Stimulated activated naive CD4-positive, alpha-beta T cell (primary cell): ENCODE data around the gene CCDC106.

ENCODE experiments used
- DNase-seq, 6 experiments: peaks; one replicate each; lab custom pipeline; 2025; lab: John Stamatoyannopoulos, UW

Gene CCDC106

DNA sequence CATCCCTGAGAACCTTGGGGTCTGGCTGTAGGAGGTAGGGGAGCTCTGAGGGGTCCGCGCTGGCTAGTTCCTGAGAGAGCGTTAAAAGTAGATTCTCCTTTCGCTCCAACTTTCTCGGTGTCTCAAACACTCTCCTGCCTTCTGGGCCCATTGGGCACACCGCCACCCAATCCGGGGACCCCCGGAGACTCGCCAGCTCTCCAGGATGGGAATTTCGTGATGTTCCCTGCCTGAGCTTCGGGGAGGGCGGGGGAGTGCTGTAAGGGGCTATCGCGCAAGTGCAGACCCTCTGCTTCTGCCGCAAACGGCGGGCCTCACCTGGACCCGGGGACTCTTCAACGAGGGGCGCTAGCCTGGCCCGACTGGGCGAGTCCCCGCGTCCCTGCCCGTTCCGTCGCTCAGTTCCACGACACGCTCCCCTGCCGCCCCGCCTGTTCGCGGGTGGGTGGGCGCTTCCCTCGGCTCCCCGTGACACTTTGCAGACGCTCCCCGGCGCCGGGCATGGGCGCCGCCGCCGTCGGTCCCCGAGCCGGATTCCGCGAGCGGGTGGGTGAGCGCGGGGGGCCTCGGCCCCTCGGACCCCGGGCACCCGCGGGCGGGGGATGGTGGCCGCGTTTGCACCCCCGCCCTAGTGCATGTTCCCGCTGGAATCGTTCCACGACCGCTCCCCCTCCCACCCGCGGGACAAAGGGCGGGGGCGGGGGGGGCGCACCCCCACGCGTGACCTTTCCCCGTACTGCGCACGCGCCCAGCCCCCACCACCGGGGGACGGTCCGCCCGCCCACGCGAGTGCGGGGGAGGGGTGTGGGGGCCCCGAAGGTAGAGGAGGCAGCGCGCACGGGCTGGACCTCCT lies at the start of gene CCDC106:
Gene CCDC106, plus strand, starts transcription at position 481 of the 853 bp plus-strand sequence. CDS start 835 bp downstream, outside the sequence.
- DNase-seq: peak; percentile 27 to 72 (median 57)

DNA sequence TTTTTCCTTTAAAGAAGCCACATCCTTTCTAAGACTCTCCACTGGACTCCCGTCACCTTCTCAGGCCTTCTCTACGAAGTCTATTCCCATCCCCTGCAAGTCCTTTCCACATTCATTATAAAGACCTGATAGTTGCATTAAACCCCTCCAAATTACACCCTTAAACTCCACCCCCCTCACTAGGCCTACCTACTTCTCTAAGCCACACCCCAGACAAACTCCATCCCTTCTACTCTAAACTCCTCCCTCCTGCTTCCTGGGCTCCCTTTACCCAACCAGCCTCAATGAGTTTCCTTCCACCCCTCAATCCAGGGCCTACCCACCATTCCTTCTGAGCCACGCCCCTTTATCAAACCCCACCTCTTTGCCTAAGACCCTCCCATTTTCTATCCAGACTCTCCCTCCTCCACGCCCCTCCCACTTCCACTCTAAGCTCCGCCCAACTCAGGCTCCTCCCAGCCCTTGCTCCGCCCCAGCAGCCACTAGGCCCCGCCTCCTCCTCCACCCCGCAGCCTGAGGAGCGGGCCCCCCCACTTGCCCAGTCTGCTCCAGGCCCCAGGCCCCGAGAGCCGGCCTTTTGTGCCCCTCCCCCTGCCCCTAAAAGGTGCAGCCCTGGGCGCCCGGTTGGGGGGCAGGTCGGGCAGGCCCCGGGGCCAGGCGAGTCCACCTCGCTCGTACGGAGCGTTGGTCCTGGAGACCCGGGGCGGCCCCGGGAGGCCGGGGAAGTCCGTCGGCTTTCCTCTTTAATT lies 49.1 kb upstream of the CCDC106 start:
- DNase-seq: peak; percentile 88 to 98 (median 94)

DNA sequence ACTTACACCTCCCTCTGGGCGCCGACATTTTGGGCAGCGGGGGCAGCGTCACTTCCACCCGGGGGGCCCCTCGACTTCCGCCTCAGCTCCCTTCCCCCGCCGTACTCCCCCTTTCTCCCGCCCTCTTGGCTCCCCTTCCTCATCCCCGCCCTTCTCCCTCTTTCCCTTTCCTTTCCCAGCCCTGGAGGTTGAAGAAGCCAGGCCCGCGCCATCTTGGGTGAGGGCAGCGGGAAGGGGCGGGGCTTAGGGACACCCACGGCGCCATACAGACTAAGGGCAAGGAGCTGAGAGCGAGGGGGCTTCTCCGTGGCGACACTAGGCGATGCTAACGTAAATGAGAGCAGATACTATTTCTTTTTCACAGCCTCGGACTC lies 48.6 kb upstream of the CCDC106 start, which contains the start of gene FIZ1:
Gene FIZ1, minus strand, starts transcription at position 50 of the 374 bp plus-strand sequence. CDS start 1,652 bp downstream, outside the sequence.
- DNase-seq: peak; percentile 93 to 99 (median 95)

DNA sequence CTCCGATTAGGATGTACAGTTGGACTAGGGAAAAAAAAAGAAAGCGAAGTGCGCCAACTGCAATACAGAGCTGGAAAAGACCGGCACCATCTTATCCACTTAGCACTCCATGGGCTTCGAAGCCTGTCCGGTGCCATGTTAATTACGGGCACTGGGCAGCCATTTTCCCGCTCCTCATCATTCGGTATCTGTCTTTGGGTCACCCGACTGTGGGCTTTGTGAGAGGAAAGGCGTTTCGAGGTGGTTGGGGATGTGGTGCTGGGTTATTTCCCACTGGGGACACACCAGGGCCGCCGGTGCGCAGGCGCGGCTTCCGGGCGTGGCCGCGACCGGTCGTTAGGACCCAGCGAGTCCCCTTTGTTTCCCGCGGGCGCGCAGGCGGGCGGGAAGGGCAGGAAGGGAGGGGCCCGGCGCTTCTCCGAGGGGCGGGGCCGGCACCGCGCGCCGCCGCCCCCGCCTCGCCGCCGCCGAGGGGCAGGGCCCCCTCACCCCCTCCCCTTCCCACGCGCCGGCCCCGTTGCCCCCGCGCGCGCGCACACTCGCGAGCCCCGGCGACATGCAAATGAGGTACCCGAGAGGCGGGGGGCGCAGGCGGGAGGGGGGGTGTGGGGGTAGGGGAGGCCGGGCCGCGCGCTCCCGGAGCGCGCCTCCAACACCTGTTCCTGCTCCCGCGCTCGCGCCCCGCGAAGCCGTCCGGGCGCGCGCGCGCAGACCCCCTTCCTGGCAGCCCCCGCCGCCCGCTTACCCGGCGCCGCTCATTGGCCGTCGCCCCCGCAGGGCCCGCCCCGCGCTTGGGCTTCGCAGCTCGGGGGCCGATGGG lies 48.0 kb upstream of the CCDC106 start, which contains the start of gene ZNF524:
Gene ZNF524, plus strand, starts transcription at position 447 of the 820 bp plus-strand sequence. CDS start 1,825 bp downstream, outside the sequence.
- DNase-seq: peak; percentile 88 to 99 (median 91)

DNA sequence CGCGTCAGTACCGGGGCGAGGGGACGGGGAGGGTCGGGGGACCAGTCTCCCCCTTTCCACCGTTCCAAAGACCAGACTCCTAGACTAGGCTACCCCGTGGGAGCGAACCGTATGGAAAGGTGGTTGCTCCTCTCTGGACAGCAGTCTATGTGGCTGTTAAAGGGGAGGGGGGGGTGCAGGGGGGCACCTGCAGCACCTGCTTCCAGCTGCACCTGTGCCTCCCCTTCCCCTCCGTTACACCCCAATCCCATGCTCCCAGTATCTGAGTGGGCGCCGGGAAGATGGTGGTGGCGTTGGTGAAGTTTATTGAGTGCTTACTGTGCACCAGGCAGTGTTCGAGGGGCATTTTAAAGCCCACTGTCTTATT lies 47.4 kb upstream of the CCDC106 start:
- no peak for DNase-seq

DNA sequence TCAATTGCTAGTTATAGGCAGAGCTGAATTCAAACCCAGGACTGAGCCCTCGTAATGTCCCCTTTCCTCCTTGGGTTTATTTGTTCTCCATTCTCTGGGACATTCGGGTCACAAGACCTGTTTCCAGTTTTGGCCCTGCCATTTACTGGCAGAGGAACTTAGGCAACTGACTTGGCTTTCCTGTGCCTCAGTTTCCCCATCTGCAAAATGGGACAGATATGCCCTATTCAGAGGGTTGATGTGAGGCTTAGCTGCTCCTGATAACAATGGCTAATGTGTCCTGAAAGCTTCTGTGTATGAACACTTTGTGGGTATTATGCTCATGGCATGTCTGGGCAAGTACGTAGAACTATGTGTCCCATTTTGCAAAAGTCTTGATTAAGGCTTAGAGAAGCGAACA lies 46.9 kb upstream of the CCDC106 start:
- DNase-seq: no peak

DNA sequence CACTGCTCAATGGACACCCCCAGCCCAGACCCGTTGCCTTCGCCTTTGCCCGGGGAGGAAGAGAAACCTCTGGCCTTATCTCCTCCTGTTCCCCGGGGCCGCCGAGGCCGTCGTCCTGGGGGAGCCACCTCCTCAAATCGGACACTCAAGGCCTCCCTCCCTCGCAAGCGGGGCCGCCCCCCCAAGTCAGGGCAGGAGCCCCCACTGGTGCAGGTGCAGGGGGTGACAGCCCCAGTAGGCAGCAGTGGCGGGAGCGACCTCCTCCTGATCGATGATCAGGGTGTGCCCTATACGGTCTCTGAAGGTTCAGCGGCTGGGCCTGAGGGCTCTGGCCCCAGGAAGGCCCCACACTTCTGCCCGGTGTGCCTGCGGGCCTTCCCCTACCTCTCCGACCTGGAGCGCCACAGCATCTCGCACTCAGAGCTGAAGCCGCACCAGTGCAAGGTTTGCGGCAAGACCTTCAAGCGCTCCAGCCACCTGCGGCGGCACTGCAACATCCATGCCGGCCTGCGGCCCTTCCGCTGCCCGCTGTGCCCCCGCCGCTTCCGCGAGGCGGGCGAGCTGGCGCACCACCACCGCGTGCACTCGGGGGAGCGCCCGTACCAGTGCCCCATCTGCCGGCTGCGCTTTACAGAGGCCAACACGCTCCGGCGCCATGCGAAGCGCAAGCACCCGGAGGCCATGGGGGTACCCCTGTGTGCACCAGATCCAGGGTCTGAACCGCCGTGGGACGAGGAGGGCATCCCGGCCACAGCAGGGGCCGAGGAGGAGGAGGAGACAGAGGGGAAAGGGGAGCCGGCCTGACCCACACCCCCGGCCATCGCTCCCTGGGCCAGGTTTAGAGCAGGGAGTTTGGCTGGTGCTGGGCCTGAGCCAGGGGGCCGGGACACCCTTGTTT lies 45.7 kb upstream of the CCDC106 start:
- no peak for DNase-seq

DNA sequence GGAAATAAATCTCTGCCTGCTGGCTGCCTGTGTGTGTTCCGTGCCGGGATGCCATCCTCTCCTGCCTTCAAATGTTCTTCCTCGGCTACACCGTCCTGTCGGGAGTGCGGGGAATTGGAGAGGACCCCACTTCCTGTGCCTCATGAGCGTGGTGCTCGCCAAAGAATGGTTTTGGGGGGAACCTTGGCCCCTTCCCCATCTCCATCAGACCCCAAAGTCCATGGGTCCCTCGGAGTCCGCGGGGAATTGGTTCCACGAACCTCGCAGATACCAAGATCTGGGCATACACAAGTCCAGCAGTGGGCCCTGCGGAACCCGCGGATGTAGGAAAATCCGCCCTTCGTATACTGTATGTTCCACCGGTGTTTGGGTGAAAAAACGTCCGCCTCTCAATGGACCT lies 44.9 kb upstream of the CCDC106 start:
- no peak for DNase-seq

DNA sequence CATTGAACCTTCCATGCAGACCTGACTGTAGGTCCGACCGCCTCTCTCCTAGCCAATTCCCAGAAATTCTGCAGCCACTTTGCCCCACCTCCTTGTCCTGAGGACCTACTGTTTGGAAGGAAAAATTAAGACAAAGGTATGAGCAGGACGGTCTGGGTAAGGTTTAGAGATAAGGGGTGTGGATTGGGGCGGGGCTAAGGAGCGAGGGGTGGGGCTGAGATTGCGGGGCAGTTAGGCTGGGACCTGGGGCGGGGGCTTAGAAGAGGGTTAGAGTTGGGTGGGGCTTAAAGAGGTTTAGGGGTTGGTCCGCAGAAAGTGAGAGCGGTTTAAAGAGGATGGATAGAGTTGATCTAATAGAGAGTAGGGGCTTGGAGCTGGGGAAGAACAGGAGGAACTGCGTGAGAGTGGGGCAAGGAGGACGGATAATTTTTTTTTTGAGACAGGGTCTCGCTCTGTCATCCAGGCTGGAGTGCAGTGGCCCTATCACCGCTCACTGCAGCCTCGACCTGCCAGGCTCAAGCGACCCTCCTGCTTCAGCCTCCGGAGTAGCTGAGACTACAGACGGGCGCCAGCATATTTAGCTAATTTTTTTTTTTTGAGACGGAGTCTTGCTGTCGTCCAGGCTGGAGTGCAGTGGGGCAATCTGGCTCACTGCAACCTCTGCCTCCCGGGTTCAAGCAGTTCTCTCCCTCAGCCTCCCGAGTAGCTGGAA lies 44.3 kb upstream of the CCDC106 start:
- DNase-seq: no peak

DNA sequence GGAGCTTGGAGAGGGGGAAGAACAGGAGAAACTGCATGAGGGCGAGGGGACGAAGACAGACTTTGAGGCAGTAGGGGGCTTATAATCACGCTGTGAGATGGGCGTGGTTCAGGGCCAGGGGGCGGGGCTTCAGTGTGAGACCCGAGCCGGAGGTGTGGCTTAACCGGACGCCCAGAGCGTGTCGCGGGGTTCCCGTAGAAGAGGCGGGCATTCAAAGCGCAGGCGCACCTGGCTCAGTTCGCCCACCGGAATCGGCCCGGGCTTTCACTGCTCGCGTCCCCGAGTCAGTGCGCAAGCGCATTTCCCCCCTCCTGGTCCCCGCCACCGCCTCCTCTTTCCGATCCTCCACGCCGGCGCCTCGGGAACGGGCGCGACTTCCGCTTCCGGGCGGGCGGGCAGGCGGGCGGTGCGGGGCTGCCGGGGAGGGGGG lies 42.8 kb upstream of the CCDC106 start:
- peak; percentile 92 to 98 (median 96) for DNase-seq

DNA sequence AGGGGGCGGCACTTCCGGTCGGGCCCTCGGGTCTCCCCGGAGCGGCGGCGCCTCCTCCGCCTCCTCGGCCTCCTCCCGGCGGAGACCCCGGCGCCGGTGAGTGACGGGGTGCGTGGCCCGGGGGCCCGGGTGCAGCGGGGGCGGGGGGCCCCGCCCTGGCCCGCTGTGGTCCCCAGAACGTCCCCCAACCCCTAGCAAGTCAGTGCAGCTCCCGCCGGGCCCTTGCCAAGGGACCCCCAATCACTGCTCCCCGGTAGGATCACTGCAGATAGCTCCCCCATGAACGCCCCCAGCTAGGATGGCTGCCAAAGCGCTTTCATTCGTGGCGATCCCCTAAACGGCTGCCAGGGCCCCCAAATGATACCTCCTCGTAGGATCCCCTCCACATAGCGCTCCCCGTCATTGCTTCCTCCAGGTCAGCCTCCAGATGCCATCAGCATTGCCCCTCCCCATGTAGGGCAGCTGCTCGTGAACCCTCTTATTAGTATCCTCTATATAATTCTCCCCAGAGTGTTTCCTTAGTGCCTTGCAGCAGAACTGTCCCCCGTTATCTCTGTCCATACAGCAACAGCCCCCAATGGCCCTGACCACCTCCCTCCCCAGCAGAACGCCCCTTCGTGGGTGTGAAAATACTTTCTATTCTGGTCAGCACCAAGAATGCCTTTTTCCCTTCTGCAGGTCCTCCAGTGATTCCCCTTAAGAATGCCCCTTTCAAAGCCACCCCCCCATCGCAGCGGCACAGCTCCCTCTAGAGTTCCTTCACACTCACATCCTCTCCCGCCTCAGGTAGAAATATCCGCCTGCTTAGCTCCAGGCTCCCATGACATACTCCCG lies 42.2 kb upstream of the CCDC106 start, which contains the start of gene ZNF865:
Gene ZNF865, plus strand, starts transcription at position 11 of the 834 bp plus-strand sequence. CDS start 7,972 bp downstream, outside the sequence.
- DNase-seq: peak; percentile 50 to 76 (median 62)

DNA sequence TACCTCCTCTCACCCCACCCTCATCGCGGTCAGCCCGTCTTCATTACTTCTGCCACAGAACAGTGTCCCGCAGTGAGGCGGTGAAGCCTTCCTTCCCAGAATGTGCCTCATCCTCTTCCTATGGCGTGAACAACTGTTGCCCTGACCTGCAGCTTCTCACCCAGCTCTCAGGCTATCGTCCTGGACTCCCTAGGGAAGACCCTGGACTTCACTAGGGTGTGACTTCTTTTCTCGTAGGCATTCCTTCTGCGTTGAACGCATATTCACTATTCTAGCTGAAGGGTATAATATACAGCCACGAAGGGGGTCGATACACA lies 41.6 kb upstream of the CCDC106 start:
- DNase-seq: no peak

DNA sequence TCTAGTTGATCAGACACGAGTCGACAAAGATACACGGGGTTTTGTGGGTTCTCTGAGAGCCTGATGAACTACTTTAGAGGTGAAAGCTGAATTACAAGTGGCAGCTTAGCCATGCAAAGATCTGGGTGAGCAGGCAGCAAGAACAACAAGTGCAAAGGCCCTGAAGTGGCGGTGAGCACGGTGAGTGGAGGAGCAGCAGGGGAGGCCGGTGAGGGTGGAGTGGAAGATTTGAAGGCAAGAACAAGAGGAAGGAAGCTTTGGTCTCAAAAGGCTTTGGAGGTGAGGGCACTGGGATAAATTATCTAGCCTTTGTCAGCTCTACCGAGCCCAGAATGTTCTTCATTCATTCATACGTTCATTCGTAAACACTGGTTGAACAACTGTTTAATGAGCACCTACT lies 41.2 kb upstream of the CCDC106 start:
- DNase-seq: no peak

DNA sequence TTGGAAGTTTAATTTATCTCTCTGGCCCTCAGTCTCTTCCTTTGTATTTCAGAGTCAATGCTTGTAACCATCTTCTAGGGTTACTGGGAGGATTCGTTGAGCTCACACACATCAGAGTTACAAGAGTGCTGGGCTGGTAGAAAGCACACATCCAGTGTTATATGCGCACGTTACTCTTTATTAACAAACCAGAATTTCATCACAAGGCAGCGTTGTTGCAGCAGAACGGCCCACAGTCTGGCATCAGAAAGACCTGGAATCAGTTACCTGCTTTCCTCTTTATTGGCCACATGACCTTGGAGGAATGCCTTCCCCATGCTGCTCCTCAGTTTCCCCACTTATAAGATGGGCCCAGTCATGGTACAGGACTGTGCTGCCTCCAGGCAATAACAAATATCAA lies 38.7 kb upstream of the CCDC106 start:
- DNase-seq: no peak

DNA sequence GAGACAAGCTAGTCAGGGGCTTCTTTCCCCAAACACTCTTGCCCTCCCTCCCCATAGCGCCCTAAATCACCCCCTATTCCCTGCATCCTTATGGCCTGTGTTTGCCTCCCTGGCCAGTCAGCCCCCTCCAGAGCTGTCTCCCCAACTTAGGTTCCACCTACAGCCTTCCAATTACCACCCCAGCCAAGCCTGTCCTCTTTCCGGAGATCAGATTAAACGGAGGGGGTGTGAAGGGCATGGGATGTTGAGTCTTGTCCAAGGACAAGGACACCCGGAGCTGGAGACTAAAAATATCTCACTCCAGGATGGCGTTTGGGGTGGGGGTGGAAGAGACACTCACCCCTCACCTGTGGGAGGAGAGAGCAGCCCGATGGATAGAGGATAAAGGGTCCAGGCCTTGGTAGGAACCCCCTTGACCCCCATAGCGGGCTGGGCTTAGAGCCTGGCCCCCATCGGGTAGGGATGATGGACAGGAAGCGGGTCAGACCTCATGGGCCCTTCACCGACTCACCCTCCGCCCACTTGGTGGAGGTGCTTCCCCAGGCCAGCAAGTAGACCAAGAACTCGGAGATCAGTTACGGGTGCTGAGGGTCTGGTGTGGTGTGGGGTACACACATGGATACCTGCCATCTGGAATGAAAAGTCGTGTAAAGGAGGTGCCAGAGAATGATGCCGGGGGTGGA lies 36.6 kb upstream of the CCDC106 start:
- DNase-seq: no peak

DNA sequence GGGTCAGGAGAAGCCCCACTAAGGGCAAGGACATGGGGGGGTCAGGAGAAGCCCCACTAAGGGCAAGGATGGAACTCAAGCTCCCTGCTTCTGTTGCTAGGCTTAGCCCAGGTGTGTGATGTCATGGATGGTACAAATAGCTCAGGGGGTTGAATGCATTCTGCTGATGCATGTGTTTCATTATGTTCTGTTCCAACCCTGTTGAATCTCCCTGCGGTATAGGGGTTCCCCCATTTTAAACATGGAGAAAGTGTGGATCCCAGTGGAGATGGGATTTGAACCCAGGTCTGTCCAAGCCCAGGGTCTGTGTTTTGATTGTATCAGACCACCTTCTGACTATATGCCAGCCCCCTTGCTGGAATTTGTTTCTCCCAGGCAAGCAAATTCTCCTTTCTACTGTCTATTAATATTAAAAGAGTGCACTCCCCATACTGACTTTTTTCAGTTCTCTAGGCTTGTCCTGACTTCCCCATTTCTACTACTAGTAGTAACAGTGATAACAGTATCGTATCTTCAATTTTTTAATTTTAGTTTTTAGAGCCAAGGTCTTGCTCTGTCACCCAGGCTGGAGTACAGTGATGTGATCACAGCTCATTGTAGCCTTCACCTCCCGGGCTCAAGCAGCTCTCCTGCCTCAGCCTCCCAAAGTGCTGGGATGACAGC lies 35.9 kb upstream of the CCDC106 start:
- DNase-seq: no peak

DNA sequence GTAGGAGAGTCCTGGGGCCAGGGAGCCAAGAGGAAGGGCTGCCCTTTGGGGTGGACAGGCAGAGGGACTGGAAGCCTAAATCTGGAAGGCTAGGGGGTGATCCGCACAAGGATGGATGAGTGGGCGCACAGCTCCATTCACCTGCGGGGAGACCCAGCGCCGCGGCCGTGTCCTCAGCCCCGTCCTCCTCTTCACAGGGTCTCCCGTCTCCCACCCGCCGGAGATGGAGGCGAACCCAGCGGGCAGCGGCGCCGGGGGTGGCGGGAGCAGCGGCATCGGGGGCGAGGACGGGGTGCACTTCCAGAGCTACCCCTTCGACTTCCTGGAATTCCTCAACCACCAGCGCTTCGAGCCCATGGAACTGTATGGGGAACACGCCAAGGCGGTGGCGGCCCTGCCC lies 34.6 kb upstream of the CCDC106 start:
- no peak for DNase-seq
